HG03342 (cell line): ENCODE measurements around the gene PRKCSH.

Experiments used
- ATAC-seq: cut with Tn5 transposase; IDR thresholded peaks from one replicate; pipeline ENCODE4 v1.9.1; 2021; ENCODE audit warnings: mild to moderate bottlenecking, moderate library complexity; ENCODE audit not compliant: unreplicated experiment

PRKCSH gene

DNA sequence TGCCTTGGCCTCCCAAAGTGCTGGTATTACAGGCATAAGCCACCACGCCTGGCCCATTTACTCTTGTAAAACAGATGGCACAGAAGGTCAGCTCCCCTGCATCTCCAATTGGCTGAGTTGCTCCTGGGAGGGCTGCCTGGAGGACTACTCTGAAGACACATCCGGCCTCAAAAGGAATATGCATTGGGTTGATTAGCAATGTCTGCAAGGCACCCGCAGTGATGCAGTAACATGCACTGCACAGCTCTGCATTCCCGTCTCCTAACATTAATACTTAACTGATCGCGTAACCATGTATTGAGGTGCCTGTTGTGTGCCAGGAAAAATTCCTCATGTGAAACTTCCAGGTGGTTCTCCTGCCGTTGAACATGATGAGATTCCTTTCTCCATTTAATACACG lies 40.4 kb downstream of the PRKCSH start:
- no peak for ATAC-seq

GRCh38 chr19:11478167-11479089 lies 43.0 kb downstream of the PRKCSH start:
- no peak for ATAC-seq

DNA sequence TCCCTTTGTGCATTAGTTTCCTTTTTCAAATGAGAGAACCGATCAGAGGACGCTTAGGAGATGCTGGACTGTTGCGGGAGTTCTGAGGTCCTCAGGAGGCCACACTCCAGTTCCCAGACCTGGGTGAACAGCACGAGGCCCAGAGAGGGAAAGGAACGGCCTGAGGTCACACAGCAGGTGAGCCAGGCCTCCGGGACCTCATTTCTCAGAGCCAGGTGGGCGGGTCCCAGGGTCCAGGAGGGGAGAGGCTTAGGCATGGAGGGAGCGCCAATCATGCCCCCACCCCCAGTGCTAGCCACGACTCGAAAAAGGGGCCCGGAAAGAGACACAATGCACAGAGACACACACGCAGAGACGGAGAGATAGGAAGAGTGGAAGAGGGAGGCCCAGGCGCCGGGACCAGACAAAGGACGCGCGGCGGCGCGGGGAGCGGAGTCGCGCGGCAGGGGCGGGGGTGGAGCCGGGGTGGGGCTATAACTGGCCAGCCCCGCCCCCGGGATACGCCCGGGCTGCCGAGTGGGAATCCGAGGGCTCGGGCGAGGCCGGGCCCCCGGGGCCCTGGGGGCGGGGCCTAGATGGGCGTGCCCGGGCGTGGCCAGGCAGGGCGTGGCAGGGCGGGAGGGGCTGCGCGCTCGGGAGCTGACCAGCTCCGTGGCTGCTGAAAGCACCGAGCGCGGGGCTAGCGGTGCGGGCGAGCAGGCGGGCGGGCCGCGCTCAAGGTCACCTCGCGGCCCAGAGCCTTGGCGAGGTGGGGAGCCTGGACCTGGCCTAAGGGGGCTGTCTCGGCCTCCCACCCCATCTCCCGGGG lies 43.9 kb downstream of the PRKCSH start:
- ATAC-seq = no peak

DNA sequence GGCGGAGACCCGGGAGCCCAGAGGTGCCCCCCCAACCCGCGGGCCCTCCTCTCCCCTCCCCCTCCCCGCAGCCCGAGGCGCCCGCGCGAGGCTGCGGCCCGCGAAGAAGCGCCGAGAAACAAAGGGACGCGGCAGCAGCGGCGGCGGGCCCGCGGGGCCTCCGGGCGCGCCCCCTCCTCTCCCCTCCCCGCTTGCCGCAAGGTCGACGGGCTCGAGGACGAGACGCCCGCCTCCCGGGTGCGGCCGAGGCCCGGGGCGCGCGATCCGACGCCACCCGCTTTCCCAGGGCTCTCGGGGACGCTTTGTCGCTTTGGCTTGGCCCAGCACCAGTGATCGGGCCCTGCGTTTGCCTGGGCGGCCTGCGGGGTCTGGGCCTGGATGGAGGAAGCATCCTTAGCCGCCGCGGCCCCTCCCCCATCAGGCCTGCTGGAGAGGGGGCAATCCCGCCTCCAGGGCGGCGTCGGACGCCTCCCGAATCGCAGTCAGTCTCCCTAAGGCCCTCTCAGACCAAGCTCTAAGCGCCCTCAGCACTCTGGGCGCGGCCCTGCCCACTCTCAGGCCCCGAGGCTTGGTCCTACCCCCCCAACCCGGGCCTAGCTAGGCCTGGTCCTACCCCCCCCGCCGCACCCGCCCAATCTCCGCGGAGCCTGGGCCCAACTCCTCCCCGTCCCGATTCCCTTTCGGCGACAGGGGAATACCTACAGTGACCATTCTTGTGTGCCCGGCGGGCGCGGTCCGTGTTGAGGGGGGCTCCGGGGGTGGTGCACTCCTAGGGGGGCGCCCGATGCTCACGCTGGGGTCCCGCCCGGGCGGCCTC lies 44.7 kb downstream of the PRKCSH start:
- ATAC-seq = no peak

DNA sequence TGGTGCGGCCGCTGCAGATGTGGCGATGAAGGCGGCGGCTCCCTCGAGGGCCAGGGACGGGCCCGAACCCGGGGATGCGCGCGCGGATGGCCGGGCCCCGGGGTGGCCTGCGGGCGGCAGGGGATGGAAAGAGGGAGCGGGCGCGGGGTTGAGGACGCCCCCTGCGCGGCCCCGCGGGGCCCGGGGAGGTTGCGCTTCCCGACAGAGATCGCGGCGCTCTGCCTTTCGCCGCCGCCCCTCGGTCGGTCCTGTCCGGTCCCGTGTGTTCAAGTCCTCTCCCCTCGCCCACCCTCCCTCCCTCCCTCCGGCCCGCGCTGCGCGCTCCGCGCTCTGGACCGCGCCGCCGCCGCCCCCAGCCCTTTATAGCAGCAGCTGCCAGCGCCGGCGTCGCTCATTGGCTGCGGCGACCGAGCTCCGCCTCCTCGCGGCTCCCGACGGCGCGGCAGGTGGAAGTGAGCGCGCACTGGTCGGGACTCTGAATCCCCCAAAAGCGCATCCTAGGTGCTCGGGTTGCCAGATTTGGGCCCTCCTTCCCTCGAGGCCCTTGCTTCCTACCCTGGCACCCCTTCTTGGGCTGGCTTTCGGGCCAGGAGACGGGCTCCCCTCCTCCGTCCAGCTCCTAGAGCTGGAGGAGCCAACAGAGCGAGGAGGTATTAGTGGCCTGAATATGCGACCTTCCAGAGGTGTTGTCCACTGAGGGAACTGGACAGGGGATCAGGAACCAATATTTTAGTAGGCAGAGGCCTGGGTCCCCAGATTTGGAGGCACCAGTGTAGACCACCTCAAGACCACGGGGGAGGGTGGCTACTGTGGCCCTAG lies 45.5 kb downstream of the PRKCSH start, which contains the start of gene ELAVL3:
TSS of gene ELAVL3 (minus strand) at position 332 of the 819 bp plus-strand sequence. CDS start 438 bp downstream, outside the sequence.
- no peak for ATAC-seq

DNA sequence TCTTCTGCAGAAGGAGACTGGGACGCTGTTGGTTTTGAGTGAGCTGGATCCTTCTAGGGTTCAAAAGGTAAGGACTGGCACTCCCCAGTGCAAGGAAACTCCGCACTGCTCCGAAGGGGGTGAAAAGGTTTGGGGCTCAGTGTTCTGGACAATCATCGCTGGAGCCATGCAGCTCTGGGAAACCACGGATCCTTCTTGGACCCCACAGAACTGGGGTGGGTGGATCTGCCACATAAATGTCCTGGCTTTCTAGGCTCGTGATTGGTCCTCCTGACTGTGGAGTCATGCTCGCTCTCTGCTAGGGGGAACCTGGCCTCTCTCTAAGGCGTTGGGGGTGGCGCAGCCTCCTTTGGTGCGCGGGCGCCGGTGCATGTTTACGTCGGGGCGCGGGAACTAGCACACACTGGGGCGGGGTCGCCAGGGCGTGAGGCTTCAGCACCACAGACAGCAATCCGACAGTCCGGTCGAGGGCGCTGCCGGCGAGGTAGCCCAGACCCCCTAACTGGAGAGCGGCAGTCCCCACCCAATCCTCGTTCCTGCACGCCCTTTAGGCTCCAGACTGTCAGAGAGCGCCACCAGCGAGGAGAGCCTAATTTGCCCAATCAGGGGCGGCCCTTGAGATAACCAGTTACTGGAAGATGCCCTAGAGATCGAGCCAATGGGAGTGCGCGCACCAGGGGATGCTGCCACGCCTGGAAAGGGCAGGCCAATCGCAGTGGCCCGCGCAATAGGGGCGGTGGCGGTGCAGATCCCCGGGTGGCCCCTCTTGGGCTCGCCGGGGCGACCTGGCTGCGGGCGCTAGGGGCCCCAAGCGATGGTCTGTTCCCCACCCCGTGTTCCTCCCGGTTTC lies 46.3 kb downstream of the PRKCSH start:
- peak; percentile 44 for ATAC-seq

GRCh38 chr19:11482384-11483050 lies 47.1 kb downstream of the PRKCSH start:
- ATAC-seq = peak; percentile 50

DNA sequence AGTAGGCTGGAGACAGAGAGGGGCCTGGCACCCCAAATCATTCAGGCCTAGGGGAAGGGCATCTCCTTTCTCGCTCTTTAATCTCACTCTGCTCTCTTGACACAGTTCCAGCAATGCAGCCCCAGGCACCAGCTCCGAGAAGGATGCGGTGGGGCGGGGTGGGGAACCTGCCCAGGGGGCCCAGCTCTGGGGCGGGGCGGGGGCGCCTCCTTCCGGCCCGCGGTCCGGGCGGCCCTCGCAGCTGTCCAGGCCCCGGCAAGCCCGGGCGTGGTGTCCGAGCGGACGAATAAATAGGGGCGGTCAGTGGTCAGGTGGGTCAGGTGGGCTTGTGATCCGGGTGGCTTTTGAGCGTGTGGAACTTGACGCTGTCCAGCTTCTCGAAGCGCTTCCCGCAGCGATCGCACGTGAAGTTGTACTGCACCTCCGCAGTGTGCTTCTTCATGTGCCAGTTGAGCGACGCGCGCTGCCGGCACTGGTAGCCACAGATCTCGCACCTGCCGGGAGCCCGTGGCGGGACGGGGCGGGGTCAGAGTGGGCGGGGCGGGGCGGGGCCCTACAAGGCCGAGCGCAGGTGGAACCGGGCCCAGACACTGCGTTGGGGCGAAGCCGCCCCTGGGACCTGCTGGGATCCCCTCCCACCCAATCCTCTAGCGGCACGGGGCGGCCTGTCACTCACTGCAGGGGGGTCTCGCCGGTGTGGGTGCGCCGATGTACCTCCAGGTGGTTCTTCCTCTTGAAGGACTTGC lies 48.1 kb downstream of the PRKCSH start:
- ATAC-seq = no peak

DNA sequence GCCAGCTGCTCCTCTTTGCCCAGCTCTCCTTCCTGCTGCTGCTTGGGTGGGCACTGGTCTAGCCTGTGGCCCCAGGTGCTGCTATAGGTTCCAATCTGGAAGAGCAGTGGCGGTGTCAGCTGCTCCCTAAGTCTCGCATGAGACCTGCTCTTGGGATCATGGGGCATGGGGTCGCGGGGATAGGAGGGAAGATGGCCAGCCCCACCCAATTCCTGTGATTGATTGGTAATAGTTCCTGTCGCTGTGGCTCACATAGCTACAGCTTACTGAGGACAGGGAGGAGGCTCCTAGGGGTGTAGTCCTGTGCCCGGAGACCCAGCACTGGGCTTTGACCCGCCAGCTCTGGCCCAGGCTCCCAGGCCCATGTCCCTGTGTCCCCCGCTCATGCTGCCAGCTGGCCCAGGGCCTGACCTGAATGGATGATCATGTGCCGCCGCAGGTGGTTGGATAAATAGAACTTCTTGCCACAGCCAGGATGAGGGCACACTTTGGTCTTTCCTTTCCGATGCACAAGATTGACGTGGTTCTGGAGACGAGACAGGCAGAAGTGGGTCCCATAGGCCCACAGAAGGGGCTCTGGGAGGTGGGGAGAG lies 49.9 kb downstream of the PRKCSH start:
- ATAC-seq = no peak

DNA sequence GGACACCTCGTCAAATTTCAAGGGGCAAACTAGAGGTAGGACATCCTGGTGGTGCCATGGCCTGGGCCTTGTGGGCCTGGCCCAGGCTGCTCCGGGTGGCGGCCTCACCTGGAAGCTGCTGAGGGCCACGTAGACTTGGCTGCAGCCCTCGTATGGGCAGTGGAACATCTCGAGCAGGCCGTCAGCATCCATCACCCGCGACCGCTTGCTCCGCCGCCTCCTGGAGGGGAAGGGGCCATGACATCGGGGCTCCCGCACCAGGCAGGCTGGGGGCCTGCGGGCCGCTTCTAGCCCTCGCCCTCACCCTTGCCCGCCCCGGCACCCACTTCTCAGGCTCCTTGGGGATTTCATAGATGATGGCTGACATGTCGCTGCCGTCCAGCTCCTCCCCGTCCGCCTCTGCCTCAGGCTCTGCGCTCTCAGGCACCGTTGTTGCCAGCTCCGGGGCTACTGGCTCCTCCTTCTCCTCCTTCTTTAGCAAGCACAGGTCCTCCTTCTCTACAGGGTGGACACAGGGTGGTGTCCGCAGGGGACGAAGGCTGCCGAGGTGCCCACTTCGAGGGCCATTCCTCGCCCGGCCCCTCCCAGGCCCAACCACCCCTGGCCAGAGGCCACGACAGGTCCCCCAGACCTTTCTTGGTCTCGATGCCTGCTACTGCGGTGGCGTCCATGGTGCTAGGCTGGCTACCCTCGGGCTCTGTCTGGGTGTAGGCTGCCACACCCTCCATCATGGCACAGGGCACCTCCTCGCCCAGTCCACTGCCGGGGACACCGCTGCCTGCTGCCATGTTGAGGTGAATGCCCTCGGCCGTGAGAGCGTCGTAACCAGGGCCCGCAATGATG lies 51.4 kb downstream of the PRKCSH start:
- ATAC-seq = no peak

DNA sequence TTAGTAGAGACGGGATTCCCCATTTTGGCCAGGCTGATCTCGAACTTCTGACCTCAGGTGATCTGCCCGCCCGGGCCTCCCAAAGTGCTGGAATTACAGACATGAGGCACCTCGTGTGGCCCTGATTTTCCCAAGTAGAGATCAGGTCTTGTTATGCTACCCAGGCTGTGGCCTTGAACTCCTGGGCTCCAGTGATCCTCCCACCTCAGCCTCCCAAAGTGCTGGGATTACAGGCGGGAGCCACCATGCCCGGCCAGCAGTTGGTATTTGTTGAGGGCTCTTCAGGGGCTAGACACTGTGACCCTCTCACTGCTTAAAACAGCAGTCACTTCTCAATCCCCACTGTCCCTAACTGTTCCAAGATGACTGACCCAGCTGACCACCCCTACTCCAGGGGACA lies 53.9 kb downstream of the PRKCSH start:
- no peak for ATAC-seq

DNA sequence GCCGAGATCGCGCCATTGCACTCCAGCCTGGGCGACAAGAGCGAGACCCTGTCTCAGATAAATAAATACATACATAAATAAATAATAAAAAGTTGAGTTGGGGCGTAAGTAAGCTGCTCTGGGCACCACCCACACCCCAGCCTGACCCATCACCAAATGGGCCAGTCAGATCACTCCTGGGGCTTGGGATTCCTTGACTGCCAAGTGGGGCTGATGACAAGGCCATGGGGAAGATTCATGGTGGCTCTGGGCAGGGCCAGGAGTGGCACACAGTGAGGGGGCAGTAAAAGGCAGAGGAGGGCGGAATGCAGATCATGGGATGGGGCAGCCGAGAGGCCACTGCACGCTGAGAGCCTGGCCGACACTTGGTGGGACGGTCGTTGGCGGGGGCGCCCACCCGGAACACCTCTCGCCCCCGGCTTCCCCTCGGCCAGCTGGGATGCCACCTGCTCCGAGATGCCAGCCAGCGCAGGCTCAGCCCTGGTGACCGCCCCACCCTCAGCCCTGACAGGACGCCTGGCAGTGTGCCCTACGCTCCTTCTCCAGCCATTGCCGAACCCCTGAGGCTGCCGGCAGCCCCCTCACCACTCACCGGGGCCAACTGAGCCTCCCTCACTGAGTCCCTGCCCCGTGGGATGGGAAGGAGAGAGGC lies 59.3 kb downstream of the PRKCSH start:
- ATAC-seq = no peak

GRCh38 chr19:11495481-11495880 lies 60.0 kb downstream of the PRKCSH start:
- ATAC-seq = no peak

DNA sequence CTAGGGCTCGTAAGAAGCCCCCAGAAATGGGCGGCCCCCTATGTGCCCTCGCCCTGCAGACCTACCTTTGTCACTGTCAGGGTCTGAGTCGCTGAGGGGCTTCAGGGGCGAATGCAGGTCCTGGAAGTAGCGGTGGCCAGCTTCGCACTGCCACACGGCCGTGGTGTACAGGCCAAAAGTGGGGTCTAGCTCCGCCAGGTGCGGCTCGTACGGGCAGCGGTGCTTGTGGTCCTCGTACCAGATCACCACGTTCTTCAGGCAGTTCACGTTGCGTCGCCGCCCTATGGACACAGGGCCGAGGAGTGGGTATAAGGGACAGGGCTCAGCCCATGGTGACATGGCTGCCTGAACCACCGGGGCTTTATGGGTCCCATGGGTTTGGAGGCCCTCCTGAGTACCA lies 60.5 kb downstream of the PRKCSH start:
- no peak for ATAC-seq

GRCh38 chr19:11496391-11497163 lies 61.1 kb downstream of the PRKCSH start:
- ATAC-seq = no peak
